Parathyroid adenoma (tissue), 2 donors: ENCODE measurements around the gene KCNK10.
"Not testable (repeated sequence)": the region's sequence is repeated elsewhere in the genome, so short reads cannot be mapped to it uniquely, and the experiment has no call there.

ENCODE experiments used
- H2AFZ ChIP-seq: fragments of 300-600 bp; sonication (generic); one replicate; pipeline ENCODE4 v1.7.0; 2017; ENCODE audit warnings: antibody characterized with exemption, mild to moderate bottlenecking
- H3K27ac ChIP-seq: fragments of 300-600 bp; sonication (generic); one replicate; pipeline ENCODE4 v1.7.0; 2017
- H3K27me3 ChIP-seq: fragments of 300-600 bp; sonication (generic); one replicate; pipeline ENCODE4 v1.7.0; 2017; ENCODE audit warnings: low read length; ENCODE audit not compliant: control insufficient read depth, insufficient read depth
- H3K36me3 ChIP-seq: fragments of 300-600 bp; sonication (generic); one replicate; pipeline ENCODE4 v1.7.0; 2017; ENCODE audit warnings: low read length; ENCODE audit not compliant: control insufficient read depth, insufficient read depth
- H3K4me1 ChIP-seq: fragments of 300-600 bp; sonication (generic); one replicate; pipeline ENCODE4 v1.7.0; 2017; ENCODE audit warnings: control low read depth
- H3K4me2 ChIP-seq: fragments of 300-600 bp; sonication (generic); one replicate; pipeline ENCODE4 v1.7.0; 2017; ENCODE audit warnings: low read length
- H3K4me3 ChIP-seq: fragments of 300-600 bp; sonication (generic); one replicate; pipeline ENCODE4 v1.7.0; 2017; ENCODE audit warnings: low read depth, low read length
- H3K79me2 ChIP-seq: fragments of 300-600 bp; sonication (generic); one replicate; pipeline ENCODE4 v1.7.0; 2017; ENCODE audit warnings: control low read depth
- H3K9ac ChIP-seq: fragments of 300-600 bp; sonication (generic); one replicate; pipeline ENCODE4 v1.7.0; 2017; ENCODE audit warnings: mild to moderate bottlenecking
- H3K9me3 ChIP-seq: fragments of 300-600 bp; sonication (generic); one replicate; pipeline ENCODE4 v1.7.0; 2017; ENCODE audit warnings: low read length; ENCODE audit not compliant: control insufficient read depth
- CTCF ChIP-seq: fragments of 300-600 bp; sonication (generic); IDR thresholded peaks from one replicate; pipeline ENCODE4 v1.7.0; 2017; ENCODE audit warnings: antibody characterized with exemption, mild to moderate bottlenecking
- donor health status: primary hyperparathyroidism.

KCNK10 gene

DNA sequence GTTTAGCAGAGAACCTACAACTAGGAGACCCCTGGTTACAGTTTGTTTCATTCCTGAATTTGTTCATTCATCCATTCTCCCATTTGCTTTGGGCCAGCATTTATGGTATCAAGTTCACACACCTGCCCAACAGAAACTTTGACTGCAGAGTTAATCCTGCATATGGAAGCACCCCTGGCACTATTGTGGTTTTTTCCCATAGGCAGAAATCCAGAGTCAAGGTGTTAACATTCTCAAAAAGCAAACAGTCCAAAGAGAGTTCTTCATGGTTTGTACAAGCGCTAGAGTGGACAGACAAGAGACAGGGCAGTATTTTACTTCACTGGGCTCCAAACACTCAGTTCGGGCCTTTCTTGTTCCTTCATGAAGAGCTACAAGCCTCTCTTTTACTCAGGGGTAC is 51.9 kb downstream of the KCNK10 start:
- no peak overlapping the region for H3K4me3 ChIP-seq
- H3K4me1 ChIP-seq = no peaks in the 10 kb centered on the region
- no peak for TF ChIP-seq CTCF
- H2AFZ ChIP-seq = no peak overlapping the region
- H3K27me3 ChIP-seq = no peaks in the 10 kb centered on the region
- no peaks in the 10 kb centered on the region for H3K79me2 ChIP-seq
- no peak overlapping the region for H3K4me2 ChIP-seq
- no peak overlapping the region for H3K9ac ChIP-seq
- no peaks in the 10 kb centered on the region for H3K36me3 ChIP-seq
- H3K27ac ChIP-seq = no peak overlapping the region
- H3K9me3 ChIP-seq = no peaks in the 10 kb centered on the region

DNA sequence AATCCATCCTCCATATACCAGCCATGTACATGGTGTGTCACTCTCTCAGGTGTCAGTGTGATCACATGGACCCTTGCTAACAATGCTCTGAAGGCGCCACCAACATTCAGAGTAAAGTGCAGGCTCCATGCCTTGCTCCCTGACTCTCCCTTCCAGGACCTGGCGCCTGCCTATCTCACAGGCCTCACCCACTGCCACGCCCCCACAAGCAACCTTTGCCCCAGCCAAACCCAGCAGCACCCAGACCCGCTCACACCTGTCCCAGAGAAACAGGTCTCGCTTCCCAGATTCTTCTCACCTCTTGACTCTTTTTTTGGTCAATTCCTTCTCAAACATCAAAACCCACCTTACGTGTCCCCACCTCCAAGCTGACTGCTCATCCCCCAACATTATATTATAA is 52.3 kb downstream of the KCNK10 start:
- no peak overlapping the region for H3K27ac ChIP-seq
- H3K9me3 ChIP-seq = no peaks in the 10 kb centered on the region
- no peaks in the 10 kb centered on the region for H3K36me3 ChIP-seq
- no peak overlapping the region for H3K4me2 ChIP-seq
- H3K27me3 ChIP-seq = no peaks in the 10 kb centered on the region
- no peak overlapping the region for H2AFZ ChIP-seq
- H3K4me1 ChIP-seq = no peaks in the 10 kb centered on the region
- no peak for TF ChIP-seq CTCF
- H3K4me3 ChIP-seq = no peak overlapping the region
- no peaks in the 10 kb centered on the region for H3K79me2 ChIP-seq
- H3K9ac ChIP-seq = no peak overlapping the region

DNA sequence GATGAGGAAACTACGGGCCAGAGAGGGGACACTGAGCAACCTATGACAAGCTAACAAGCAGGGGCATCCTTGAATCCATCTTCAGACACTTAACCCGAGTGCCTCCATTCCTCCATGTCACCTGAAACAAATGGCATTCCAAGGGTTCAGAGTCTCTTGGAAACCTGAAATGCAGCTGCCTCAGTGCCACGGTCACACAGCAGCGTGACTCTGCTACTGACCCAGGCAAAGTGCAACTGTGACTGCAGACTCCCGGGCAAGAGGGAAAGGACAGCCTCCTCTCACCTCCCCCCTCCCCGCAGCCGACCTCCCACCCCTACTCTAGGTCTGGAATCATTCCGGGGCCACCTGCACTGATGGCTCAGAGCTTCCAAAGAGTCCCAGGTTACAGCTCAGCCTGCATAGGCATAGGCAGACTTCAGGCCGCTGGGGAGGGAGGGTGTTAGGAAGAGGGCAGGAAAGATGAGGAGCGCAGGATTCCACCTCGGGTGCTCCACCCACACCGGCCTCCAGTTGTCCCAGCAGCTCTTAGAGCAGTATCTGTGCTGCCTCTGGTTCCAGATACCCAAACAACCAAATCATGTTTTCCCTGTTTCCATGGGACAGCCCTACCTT is 53.2 kb downstream of the KCNK10 start:
- no peak overlapping the region for H3K27ac ChIP-seq

DNA sequence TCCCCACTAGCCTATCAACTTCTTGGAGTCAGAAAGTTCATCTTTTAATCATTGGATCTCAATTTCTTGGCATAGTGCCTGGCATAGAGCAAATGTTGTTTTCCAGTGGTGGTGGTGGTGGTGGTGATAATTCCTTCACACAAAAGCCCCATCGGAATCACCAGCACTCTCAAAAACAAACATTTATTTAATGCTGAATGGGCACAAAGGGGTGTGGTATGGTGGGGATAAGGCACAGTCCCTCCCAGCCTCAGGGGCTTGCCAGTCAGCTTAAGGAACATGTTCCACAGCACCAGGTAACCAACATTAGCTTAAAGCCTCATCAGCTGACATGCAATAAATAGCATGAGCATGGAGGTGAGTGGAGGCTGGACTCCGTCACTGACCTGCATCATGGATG is 56.6 kb downstream of the KCNK10 start:
- Histone ChIP-seq H3K9me3 (no peaks in the 10 kb centered on the region), H3K9ac (no peak overlapping the region), H3K27ac (no peak overlapping the region), H3K36me3 (no peaks in the 10 kb centered on the region), H3K79me2 (no peaks in the 10 kb centered on the region), H3K4me3 (no peak overlapping the region), H3K4me2 (no peak overlapping the region), H3K27me3 (no peaks in the 10 kb centered on the region), H3K4me1 (no peaks in the 10 kb centered on the region), H2AFZ (no peak overlapping the region)
- TF ChIP-seq CTCF = no peak

More for the DNA sequence above, 53.2 kb downstream of the KCNK10 start:
- TF ChIP-seq CTCF = no peak
- Histone ChIP-seq H3K4me1 (no peaks in the 10 kb centered on the region), H3K4me2 (no peak overlapping the region), H3K9ac (no peak overlapping the region), H3K4me3 (no peak overlapping the region), H3K27me3 (no peaks in the 10 kb centered on the region), H3K79me2 (no peaks in the 10 kb centered on the region), H3K9me3 (no peaks in the 10 kb centered on the region), H3K36me3 (no peaks in the 10 kb centered on the region), H2AFZ (no peak overlapping the region)

GRCh38 chr14:88264116-88264515 is 59.0 kb downstream of the KCNK10 start:
- no peaks in the 10 kb centered on the region for H3K9me3 ChIP-seq
- no peaks in the 10 kb centered on the region for H3K4me1 ChIP-seq
- no peak overlapping the region for H3K4me2 ChIP-seq
- H3K79me2 ChIP-seq = no peaks in the 10 kb centered on the region
- H3K9ac ChIP-seq = no peak overlapping the region
- no peak overlapping the region for H3K4me3 ChIP-seq
- no peak overlapping the region for H2AFZ ChIP-seq
- no peak for TF ChIP-seq CTCF
- no peaks in the 10 kb centered on the region for H3K27me3 ChIP-seq
- no peaks in the 10 kb centered on the region for H3K36me3 ChIP-seq
- H3K27ac ChIP-seq = no peak overlapping the region

DNA sequence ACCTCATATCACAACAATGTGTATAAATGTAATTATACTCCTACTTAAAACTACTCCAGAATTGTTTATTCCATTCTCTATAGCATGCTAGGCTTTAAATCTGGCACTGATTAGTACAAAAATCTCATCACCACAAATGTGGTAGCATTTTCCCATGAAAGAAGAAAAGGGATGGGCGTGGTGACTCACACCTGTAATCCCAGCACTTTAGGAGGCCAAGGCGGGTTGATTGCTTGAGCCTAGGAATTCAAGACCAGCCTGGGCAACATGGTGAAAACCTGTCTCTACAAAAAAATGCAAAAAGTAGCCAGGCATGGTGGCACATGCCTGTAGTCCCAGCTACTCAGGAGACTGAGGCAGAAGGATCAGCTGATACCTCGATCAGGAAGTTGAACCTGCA is 61.8 kb downstream of the KCNK10 start:
- H3K4me2 ChIP-seq, H3K4me3 ChIP-seq, H3K27me3 ChIP-seq, H3K4me1 ChIP-seq, H3K36me3 ChIP-seq, H3K9ac ChIP-seq, H3K79me2 ChIP-seq, H3K9me3 ChIP-seq, H2AFZ ChIP-seq, H3K27ac ChIP-seq: not testable (repeated sequence)
